WTC11 (cell line): ENCODE measurements around the gene SHOC1.

Source experiments
- CREB1 ChIP-seq: sonication (generic); formaldehyde crosslinking; IDR thresholded peaks from 2 replicates; pipeline ENCODE4 v1.8.0; 2023; ENCODE audit warnings: mild to moderate bottlenecking, missing genetic modification reagents
- CTCF ChIP-seq: fragments of 200-600 bp; IDR thresholded peaks from 2 replicates; pipeline ENCODE4 v1.8.0; 2022; ENCODE audit warnings: antibody characterized with exemption
- GRHL2 ChIP-seq: fragments of 250-450 bp; sonication (Bioruptor Pico); IDR thresholded peaks from 2 replicates; pipeline ENCODE4 v1.8.0; 2022; ENCODE audit warnings: mild to moderate bottlenecking, moderate library complexity; ENCODE audit not compliant: insufficient replicate concordance, severe bottlenecking
- ZNF121 ChIP-seq: sonication (generic); formaldehyde crosslinking; IDR thresholded peaks from 2 replicates; pipeline ENCODE4 v1.8.0; 2023; ENCODE audit warnings: missing genetic modification reagents

- TF ChIP-seq ZNF121 (CRISPR knock-in tag): no peak
- TF ChIP-seq GRHL2 (CRISPR knock-in tag): no peak
- TF ChIP-seq CREB1: no peak
- TF ChIP-seq CTCF: no peak
Measured at GRCh38 chr9:111819360-111819759, 24.6 kb upstream of the SHOC1 start.
